Adrenal gland (tissue), 12 donors: ENCODE results near the gene MARK3. TPM values are rescaled to one million over a fixed set of nuclear protein-coding genes. Genes with fewer than 3 reads are reported as not detected.

Experiments
- DNase-seq, 7 donors: peaks; one replicate each; pipeline ENCODE4 v3.0.0-alpha.2; 2019 to 2020
- H3K27ac ChIP-seq, 5 donors: fragments of 200-600 bp; sonication (generic) in 4 of 5; 1 replicate in 3 of 5; 2 replicates in 2 of 5; pipeline versions ENCODE4 v1.5.1 to v1.8.0; 2016 to 2020; ENCODE audit warnings: mild to moderate bottlenecking in 1 of 5
- H3K27me3 ChIP-seq: fragments of 200-600 bp; 2 replicates; pipeline ENCODE4 v1.8.0; 2021
- H3K36me3 ChIP-seq, 2 donors: fragments of 200-600 bp; replicated peaks in 1 of 2; 1 replicate in 1 of 2; 2 replicates in 1 of 2; pipeline versions ENCODE4 v1.5.1 to v1.8.0; 2018 to 2022
- H3K4me1 ChIP-seq, 2 donors: fragments of 200-600 bp; replicated peaks in 1 of 2; 1 replicate in 1 of 2; 2 replicates in 1 of 2; pipeline versions ENCODE4 v1.5.1 to v1.8.0; 2018 to 2021
- H3K4me3 ChIP-seq, 4 donors: fragments of 200-600 bp; sonication (generic) in 3 of 4; one replicate each; pipeline ENCODE4 v1.5.1; 2016 to 2018
- H3K9me3 ChIP-seq, 3 donors: fragments of 200-600 bp; sonication (generic) in 1 of 3; replicated peaks in 1 of 3; 1 replicate in 2 of 3; 2 replicates in 1 of 3; pipeline versions ENCODE4 v1.5.1 to v1.8.0; 2016 to 2021
- CTCF ChIP-seq, 6 experiments: fragments of 450-650 bp in 4 of 6; fragments of 200-600 bp in 2 of 6; sonication (generic) in 1 of 6; IDR thresholded peaks; 1 replicate in 5 of 6; 2 replicates in 1 of 6; pipeline versions ENCODE4 v1.5.1 to v1.8.0; 2016 to 2021; ENCODE audit warnings: antibody characterized with exemption in 6 of 6, mild to moderate bottlenecking in 2 of 6, moderate library complexity in 1 of 6
- POLR2A ChIP-seq, 2 donors: fragments of 450-650 bp; IDR thresholded peaks; one replicate each; pipeline ENCODE4 v1.6.1; 2017; ENCODE audit warnings: antibody characterized with exemption in 2 of 2, mild to moderate bottlenecking in 2 of 2, moderate library complexity in 1 of 2
- WGBS, 4 donors: extraction: QIAGEN DNeasy Blood & Tissue Kit in 2 of 4; methylation state at CpG; one replicate each; pipeline versions ENCODE4 v1.1.5 to v1.1.7; 2013 to 2017; 5-methylcytosine and 5-hydroxymethylcytosine counted together
- intact Hi-C, 2 donors: fragments of 100-400 bp; cut with DNase I; formaldehyde crosslinking; loops; one replicate each; pipeline versions ENCODE4 v1.14.1 to v1.15.0; 2022 to 2023
- polyA plus RNA-seq, 3 donors: library from polyadenylated mRNA; stranded (reverse); fragments of 200-250 nt in 2 of 3; fragments of 350-450 nt in 1 of 3; fragmentation: Illumina TruSeq in 1 of 3; extraction: RNeasy Lipid Tissue Mini Kit (QIAGEN cat#74804) in 1 of 3; gene quantifications; one replicate each; pipeline ENCODE4 v1.2.3, GENCODE V29; 2013 to 2014
- total RNA-seq, 9 donors: library from RNA; depleted of rRNA in 4 of 9; stranded (reverse); fragments of >200 nt in 4 of 9; fragments of 120-200 nt in 1 of 9; fragmentation: NEBNext Ultra II Directional in 1 of 9; extraction: Animal tissue kit (Norgen Biotek cat#: 25700) in 1 of 9; gene quantifications; one replicate each; pipeline versions ENCODE4 v1.1.0 to v1.2.4, GENCODE V29; 2013 to 2023
- donor health status: healthy with polysubstance abuse.
- donor health status: Bipolar disorder and iron deficiency.
- donor health status: DM: yes; HTN: yes; CAD: no.
- donor health status: DM: no; HTN: no; CAD: no.
- donor health status: DM: no; HTN: no; CAD: no.
- donor health status: DM: yes; HTN: yes; CAD: no.

Gene MARK3
- total and polyA plus RNA-seq, 12 donors = 73.1 to 233 (median 94.6) TPM

GRCh38 chr14:103372017-103372416 lies 13.2 kb upstream of the MARK3 start:
- no peaks in the 10 kb centered on the region for H3K36me3 ChIP-seq
- DNase-seq = no peak
- H3K27ac ChIP-seq = no peak overlapping the region
- 63 to 71% (median 67%) methylated on average over 9 to 23 of the region's 23 CpGs for WGBS, 4 donors
- TF ChIP-seq POLR2A (IDR thresholded peaks at IDR 0.05) (no peak), CTCF (IDR thresholded peaks at IDR 0.05) (no peak)
- intact Hi-C loops = no loop called here
- H3K27me3 ChIP-seq = no peaks in the 10 kb centered on the region
- no peaks in the 10 kb centered on the region for H3K4me1 ChIP-seq
- H3K9me3 ChIP-seq = no peaks in the 10 kb centered on the region
- no peak overlapping the region for H3K4me3 ChIP-seq

GRCh38 chr14:103372552-103373304 lies 12.5 kb upstream of the MARK3 start:
- no peak overlapping the region for H3K4me3 ChIP-seq
- peak overlapping the region in 2 of 5 donors; percentile 9 to 62 for H3K27ac ChIP-seq
- TF ChIP-seq CTCF (IDR thresholded peaks at IDR 0.05) (no peak), POLR2A (IDR thresholded peaks at IDR 0.05) (no peak)
- intact Hi-C loops = no loop called here
- peak; percentile 72 to 87 (median 86) for DNase-seq
- no peaks in the 10 kb centered on the region for H3K4me1 ChIP-seq
- no peaks in the 10 kb centered on the region for H3K27me3 ChIP-seq
- no peaks in the 10 kb centered on the region for H3K9me3 ChIP-seq
- 40 to 45% (median 43%) methylated on average over 11 of the region's 11 CpGs for WGBS, 4 donors
- H3K36me3 ChIP-seq = no peaks in the 10 kb centered on the region

DNA sequence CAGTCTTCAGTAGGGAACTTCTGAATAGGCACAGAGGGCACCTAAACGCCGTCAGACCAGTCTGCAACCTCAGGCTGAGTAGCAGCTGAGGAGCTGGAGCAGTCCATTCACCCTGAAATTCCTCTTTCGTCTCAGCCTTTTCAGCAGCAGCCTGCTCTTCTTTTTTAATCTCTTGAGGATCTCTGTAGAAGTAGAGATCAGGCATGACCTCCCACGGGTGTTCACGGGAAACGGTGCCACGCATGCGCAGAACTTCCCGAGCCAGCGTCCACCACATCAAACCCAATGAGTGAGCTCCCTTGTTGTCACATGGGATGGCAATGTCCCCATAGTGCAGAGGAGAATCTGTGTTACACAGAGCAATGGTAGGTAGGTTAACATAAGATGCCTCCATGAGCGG lies 11.1 kb upstream of the MARK3 start:
- H3K4me3 ChIP-seq = no peak overlapping the region
- no peaks in the 10 kb centered on the region for H3K9me3 ChIP-seq
- H3K27ac ChIP-seq = no peak overlapping the region
- TF ChIP-seq CTCF (IDR thresholded peaks at IDR 0.05) (no peak), POLR2A (IDR thresholded peaks at IDR 0.05) (no peak)
- intact Hi-C loops = no loop called here
- H3K27me3 ChIP-seq = no peaks in the 10 kb centered on the region
- peak in 1 of 7 donors; percentile 12 for DNase-seq
- no peaks in the 10 kb centered on the region for H3K36me3 ChIP-seq
- no peaks in the 10 kb centered on the region for H3K4me1 ChIP-seq
- 83 to 91% (median 89%) methylated on average over 11 of the region's 11 CpGs for WGBS, 4 donors

DNA sequence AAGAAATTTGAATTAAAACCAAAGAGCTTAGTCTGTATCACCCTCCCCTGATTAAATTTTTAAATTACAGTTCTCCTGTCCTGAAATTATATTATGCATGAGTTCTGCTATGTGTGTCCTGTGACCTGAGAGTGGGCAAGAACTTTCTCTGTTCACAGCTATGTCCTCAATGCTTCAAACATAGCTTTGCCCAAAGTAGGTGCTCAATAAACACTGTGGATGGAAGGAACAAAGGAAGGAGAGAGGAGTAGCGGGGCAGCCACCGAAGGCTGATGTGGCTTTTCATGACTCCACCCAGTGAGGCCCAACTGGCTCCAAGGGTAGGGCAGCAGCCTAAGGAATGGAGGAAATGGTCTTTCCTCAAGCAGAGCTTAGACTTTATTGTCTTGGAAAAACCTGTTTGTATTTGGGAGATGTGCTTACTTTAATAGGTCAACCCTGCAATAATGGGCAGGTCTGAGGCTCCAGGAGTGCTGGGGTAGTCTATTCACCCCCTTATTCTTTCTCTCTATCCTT lies 7.6 kb upstream of the MARK3 start:
- Histone ChIP-seq H3K36me3 (no peaks in the 10 kb centered on the region), H3K4me3 (no peak overlapping the region), H3K27ac (no peak overlapping the region), H3K4me1 (no peaks in the 10 kb centered on the region), H3K27me3 (no peaks in the 10 kb centered on the region), H3K9me3 (no peaks in the 10 kb centered on the region)
- peak in 1 of 7 donors; percentile 5 for DNase-seq
- no peak for TF ChIP-seq POLR2A (IDR thresholded peaks at IDR 0.05)
- TF ChIP-seq CTCF (IDR thresholded peaks at IDR 0.05) = no peak
- intact Hi-C loops = no loop called here
- WGBS, 4 donors = 85 to 94% (median 91%) methylated on average over 2 of the region's 2 CpGs
